Stimulated activated CD8-positive, alpha-beta memory T cell treated with anti-CD3 and anti-CD28 coated beads, Interleukin-7, amount 100 ng/mL, for 4 hours (primary cell): ENCODE data around the gene ZNRD2.

ENCODE experiments used
- DNase-seq, 2 donors: peaks; one replicate each; pipeline ENCODE4 v3.0.0-alpha.2; 2020; ENCODE audit warnings: low read depth in 2 of 2

ZNRD2 gene

GRCh38 chr11:65588199-65589054 is 18.1 kb downstream of the ZNRD2 start:
- DNase-seq, result peak; percentile 54 to 60

GRCh38 chr11:65589444-65590239 is 19.4 kb downstream of the ZNRD2 start:
- DNase-seq, result peak in 1 of 2 donors; percentile 33

GRCh38 chr11:65590240-65590738 is 20.0 kb downstream of the ZNRD2 start:
- DNase-seq, result no peak

- DNase-seq, result no peak
These were observed 21.9 kb downstream of the ZNRD2 start for GRCh38 chr11:65591939-65592857.

- no peak for DNase-seq
These were observed 22.7 kb downstream of the ZNRD2 start for GRCh38 chr11:65592858-65593517.

- peak in 1 of 2 donors; percentile 40 for DNase-seq
These were observed 23.5 kb downstream of the ZNRD2 start for GRCh38 chr11:65593518-65594414.

GRCh38 chr11:65595131-65595530 is 24.9 kb downstream of the ZNRD2 start:
- no peak for DNase-seq

- no peak for DNase-seq
These were observed 25.4 kb downstream of the ZNRD2 start, which contains the start of gene KCNK7 for GRCh38 chr11:65595543-65596281. Gene KCNK7, minus strand, starts transcription at chr11:65595800. Its CDS starts 28 bp downstream, at chr11:65595772.

GRCh38 chr11:65596520-65596919 is 26.2 kb downstream of the ZNRD2 start:
- no peak for DNase-seq

- no peak for DNase-seq
These were observed 28.0 kb downstream of the ZNRD2 start for GRCh38 chr11:65598258-65598699.

- DNase-seq, result no peak
These were observed 29.1 kb downstream of the ZNRD2 start for GRCh38 chr11:65599216-65599954.

- no peak for DNase-seq
These were observed 29.6 kb downstream of the ZNRD2 start for GRCh38 chr11:65599955-65600246.

GRCh38 chr11:65604258-65604657 is 34.0 kb downstream of the ZNRD2 start:
- DNase-seq, result no peak

GRCh38 chr11:65606876-65607613 is 36.8 kb downstream of the ZNRD2 start:
- DNase-seq, result no peak

- no peak for DNase-seq
These were observed 37.5 kb downstream of the ZNRD2 start for GRCh38 chr11:65607614-65608426.

- DNase-seq, result no peak
These were observed 39.0 kb downstream of the ZNRD2 start for GRCh38 chr11:65609229-65609628.

GRCh38 chr11:65609665-65610064 is 39.4 kb downstream of the ZNRD2 start:
- DNase-seq, result no peak
